Posterior vena cava (tissue), 2 donors: ENCODE data around the gene CCL1. TPM values are rescaled to one million over a fixed set of nuclear protein-coding genes. Genes with fewer than 3 reads are reported as not detected.

Experiments
- DNase-seq: peaks from one replicate; pipeline ENCODE4 v3.0.0-alpha.2; 2020; ENCODE audit warnings: low spot score
- intact Hi-C, 2 donors: fragments of 100-400 bp; cut with DNase I; formaldehyde crosslinking; loops; one replicate each; pipeline versions ENCODE4 v1.14.1 to v1.14.2; 2022 to 2023
- long read RNA-seq, 2 donors: library from polyadenylated mRNA; unstranded; transcript quantifications; one replicate each; pipeline ENCODE4 v2.0.0, GENCODE V29; 2020 to 2021
- total RNA-seq, 2 donors: library from RNA; stranded (reverse); fragmentation: NEBNext Ultra II Directional; extraction: Animal tissue kit (Norgen Biotek cat#: 25700); gene quantifications; one replicate each; pipeline ENCODE4 v1.2.1, GENCODE V29; 2021
- donor health status: DM: yes; HTN: yes; CAD: no.
- donor health status: DM: yes; HTN: yes; CAD: no.

Gene CCL1, protein sequence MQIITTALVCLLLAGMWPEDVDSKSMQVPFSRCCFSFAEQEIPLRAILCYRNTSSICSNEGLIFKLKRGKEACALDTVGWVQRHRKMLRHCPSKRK
- total RNA-seq, result not detected
- long read RNA-seq, donor 1, result 0 reads
- long read RNA-seq, donor 2, result 0 reads

DNA sequence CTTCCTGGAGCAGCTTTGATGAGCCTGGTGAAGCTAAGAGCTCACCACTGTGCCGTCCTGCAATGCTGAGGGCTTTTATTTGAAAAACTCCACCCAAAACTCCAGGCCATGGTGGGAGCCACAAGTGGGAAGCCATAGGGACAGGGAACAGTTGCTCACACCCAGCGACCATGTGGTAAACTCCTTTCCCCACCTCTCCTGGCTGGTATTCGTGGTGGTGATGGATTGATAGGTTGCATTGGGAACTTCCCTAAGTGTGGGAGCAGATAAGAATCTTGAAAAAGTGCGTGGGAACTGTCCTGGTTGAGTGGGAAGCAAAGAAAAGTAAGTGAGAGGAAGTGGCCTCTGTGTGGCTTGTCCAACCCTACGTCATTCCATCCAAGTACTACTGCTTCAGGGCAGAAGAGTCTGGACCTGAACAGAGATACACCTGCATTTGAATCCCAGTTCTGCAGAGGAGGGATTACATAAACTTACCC, at the start of gene CCL1:
TSS of gene CCL1 (minus strand) at position 51 of the 479 bp plus-strand sequence. CDS start 72 bp downstream, outside the sequence.
- no peak for DNase-seq
- intact Hi-C loops, result loop anchor here in 1 of 2 donors (5.0 kb wide), 1 partner anchor 161 kb away; no protein-coding TSS in a partner anchor

DNA sequence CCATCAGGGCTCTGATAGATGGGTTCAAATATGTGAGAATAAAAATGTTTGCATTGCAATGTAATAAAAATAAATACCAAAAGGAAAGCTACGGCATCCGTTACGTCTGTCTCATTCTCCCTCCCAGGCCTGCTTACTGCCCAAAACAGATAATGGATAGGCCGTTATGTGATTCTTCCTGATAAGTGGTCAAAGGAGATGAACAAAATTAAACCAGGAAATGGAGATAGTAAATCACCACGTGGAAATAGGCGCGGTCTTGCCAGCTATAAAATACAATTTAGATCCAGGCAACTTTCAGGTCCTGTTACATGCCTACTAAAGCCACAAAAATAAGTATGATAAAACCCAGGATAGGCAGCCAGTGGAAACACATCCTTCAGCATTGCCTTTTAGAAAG, 49.5 kb upstream of the CCL1 start:
- intact Hi-C loops, result no loop called here
- DNase-seq, result no peak

DNA sequence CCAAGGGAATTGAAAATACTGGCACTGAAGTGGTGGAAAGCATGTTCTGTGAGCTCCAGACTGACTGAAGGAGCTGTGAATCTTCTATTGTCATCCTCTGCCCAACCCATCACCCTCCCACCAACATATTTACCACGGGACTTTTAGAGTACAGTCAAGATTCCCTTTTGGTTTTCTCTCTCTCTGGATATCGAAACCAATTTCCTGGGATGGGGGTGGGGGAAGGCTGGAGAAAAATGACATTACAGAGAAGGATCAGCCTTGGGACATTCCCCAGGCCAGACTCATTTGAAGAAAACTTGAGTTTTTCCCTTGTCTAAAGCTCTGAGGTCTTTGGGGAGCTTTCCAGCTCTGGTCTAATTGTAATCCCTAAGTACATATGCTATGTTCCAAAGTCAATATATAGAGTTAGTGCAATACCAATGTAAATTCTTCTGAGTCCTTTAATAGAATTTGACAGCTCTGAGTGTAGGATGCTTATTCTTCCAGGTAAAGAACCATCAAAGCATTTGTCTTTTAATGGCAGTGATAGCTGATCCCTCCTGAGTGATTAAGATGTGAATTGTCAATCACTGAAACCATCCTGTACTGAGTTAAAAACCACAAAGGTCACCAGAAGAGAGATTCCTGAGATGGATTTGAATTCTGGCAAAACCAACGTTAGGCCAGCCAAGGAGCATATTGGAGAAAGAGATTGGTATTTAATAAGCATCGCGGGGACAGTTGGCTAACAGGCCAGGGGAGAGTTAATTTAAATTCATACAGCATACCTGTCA, 48.8 kb upstream of the CCL1 start:
- intact Hi-C loops, result no loop called here
- DNase-seq, result no peak

DNA sequence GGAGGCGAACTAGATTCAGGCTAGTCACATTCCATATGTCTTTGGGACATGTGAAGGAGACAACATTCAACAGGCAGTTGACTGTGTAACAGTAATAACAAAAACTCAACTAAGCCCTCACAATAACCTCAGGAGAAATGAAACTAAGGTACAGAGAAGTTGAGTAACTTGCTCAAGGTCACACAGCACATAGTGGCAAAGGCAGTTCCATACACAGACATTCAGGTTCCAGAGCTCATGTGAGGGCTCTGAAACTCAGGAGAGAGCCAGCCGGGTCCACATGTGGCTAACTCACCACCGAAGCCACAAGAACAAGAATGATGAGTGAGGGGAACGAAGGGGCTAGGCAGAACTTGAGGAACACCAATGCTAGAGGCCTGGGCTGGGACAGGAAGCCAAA, 46.3 kb upstream of the CCL1 start:
- intact Hi-C loops, result no loop called here
- no peak for DNase-seq

DNA sequence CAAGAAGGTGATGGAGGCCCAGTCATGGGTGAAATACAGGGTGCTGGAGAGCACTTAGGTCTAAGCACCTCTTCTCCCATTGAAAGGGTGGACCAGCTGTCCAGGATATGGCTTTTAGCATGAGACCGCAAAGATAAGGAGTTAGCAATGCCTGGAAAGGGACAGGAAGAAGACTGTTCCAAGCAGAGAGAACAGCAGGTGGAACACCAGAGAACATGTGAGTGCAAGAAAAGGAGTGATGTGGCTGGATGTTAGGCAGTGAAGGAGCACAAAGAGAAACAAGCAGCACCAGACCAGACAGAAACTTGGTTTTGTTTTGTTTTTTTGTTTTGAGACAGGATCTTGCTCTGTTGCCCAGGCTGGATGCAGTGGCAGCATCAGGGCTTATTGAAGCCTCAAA, 45.4 kb upstream of the CCL1 start:
- no peak for DNase-seq
- intact Hi-C loops, result no loop called here

DNA sequence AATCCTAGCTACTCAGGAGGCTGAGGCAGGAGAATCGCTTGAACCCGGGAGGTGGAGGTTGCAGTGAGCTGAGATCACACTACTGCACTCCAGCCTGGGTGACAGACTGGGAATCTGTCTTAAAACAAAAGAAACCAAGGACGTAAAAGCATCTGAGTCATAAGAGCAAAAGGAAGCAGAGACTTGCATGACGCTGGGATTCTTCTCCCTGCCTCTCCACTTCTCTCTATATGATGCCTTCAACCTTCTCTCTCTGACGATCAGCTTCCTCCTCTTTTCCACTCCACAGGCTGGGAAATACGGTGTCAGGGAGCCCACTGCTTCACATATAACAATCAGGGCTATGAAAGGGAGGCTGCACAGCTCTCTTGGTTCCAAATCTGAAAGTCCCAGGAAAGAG, 43.2 kb upstream of the CCL1 start:
- intact Hi-C loops, result no loop called here
- no peak for DNase-seq

DNA sequence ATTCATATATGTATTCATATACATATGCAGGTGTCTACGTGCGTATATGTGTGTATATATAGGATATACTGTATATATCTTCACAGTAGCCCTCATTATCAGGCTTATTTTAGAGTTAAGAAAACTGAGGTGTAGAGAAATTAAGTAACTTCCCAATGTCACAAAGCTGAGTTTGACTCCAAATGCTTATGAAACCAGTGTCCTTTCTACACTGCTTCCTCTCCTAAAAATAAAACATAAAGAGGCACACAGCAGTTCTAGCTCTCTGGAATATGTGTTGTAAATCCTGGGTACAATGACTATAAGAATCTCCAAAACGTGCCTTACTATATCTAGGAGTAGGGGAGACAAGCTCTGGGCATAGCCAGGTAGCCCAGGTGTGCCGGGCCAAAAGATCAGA, 40.0 kb upstream of the CCL1 start:
- DNase-seq, result no peak
- intact Hi-C loops, result no loop called here

DNA sequence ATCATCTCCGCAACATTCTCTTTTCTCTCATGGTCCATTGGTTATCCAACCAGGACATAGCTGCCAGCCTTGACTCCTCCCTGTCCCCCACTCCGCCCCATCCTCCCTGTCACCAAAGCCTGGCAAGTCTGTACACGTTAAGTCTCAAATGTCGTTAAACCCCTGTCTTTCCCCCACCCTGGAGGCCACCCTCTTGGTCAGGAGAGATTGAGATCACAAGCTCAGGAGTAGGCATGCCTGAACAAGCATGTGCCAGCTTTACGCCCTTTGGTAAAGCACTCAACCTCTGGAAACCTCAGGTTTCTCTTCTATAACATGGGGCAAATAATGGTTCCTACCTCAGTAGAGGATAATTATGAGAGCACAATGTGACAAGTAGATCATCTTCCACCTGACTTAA, 38.1 kb upstream of the CCL1 start:
- DNase-seq, result no peak
- intact Hi-C loops, result no loop called here

DNA sequence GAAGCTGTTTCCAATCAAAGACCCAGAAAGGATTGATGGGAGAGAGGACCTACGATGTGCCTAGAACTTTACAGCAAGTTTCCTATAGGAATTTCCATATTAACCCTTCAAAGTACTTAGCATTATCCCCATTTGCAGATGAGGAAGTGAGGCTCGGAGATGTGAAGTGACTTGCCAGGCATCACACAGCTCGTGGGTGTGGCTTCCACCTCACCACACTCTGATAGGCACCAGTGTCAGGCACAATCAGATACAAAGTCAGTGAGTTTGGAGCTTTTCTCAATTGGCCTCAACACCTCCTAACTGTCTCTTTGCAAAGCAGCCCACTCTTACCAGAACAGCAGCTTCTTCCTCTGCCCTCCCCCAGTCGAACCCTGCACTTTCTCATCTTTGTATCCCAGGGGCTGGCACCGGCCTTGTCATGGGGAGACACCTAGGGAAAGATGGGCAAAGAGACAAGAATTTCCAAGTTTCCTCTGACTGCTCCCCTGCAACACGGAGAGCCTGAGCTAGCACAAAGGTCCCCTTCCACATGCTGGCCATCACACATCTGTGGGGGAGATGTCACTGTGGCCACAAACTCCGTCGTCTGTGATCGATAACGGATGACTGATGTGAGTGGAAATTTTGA, 37.4 kb upstream of the CCL1 start:
- DNase-seq, result no peak
- intact Hi-C loops, result no loop called here

DNA sequence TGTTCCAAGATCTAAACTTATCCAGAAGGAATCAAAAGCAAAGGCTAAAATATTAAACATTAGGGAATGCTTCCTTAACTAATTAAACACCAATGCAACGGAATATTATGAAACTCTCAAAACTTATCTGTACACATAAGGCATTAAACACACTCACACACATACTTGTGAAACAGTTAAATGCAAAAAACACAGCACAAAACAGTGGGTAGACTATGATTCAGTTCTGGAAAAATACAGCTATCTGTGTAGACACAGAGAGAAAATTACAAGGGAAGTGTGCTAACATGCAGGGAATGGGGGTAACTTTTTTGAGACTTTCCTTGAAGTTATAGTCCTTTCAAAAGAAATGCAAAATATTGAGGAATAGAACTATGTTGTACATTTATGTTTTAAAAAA, 36.7 kb upstream of the CCL1 start:
- no peak for DNase-seq
- intact Hi-C loops, result no loop called here

DNA sequence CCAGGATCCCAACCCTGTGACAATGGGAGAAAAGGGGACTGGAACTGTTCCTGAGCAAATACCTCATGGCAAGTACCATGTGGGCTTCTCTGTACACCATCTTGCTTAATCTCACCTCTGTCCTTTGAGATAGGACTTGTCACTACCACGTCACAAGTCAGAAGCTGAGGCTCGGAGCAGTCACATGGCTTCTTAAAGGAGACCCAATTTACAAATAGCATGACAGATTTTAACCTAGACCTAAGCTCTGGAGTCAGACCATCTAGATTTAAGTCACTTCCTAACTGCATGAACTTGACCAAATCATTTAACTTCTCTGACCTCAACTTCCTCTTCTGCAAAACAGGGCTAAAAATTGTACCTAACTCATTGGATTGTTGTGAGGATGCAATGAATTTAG, 36.0 kb upstream of the CCL1 start:
- DNase-seq, result no peak
- intact Hi-C loops, result no loop called here

DNA sequence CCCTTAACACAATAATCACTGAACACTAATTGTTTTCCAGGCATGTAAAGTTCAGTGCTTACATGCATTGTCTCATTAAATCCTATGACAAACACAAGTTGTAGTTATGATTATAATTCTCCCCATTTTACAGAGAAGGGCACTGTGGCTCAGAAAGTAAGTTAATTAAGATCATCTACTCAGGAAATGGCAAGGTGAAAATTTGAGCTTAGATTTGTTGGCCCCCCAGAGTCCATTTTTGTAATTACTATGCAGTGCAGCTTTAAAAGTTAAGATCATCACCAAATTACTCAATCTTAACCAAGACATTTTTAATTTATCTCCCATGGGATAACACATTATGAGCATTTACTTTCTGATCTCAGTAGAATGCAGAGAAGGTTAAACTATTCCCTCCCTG, 34.2 kb upstream of the CCL1 start:
- intact Hi-C loops, result no loop called here
- no peak for DNase-seq

DNA sequence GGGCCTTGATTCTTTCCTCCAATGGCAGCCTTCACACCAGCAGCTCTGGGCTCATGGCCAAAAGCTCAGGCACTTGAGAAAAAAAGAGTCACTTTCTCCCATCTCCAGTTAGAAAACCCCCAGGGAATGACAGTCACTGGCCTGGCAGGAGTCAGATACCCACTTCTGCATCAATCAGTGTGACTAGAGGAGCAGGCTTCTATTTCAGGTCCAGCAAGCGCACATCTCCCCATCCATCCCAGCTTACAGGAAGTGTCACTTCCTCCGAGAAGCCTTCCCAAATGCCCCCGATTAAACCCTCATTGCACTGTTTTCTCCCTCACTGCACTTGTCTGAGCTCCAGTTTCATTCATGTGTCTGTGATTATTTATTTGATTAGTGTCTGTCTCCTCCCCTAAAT, 30.4 kb upstream of the CCL1 start:
- intact Hi-C loops, result no loop called here
- DNase-seq, result no peak

DNA sequence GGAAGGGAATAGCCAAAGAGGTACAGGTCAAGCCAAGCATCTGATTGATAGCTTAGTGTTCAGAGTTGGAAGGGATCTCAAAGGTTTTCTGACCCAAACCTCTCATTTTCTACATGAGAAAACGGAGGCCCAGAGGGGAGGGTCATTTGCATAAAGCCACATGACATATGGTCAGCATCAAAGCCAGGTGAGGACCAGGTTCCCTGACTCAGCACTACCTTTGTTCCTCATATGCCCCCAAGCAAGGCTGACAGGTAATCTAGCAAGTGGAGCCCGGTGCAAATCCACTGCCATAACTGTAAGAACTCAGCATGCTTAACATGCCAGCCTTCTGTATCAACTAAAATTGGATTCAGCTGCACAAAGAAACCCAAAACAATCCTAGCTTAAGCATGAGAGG, 28.2 kb upstream of the CCL1 start:
- intact Hi-C loops, result no loop called here
- DNase-seq, result no peak

DNA sequence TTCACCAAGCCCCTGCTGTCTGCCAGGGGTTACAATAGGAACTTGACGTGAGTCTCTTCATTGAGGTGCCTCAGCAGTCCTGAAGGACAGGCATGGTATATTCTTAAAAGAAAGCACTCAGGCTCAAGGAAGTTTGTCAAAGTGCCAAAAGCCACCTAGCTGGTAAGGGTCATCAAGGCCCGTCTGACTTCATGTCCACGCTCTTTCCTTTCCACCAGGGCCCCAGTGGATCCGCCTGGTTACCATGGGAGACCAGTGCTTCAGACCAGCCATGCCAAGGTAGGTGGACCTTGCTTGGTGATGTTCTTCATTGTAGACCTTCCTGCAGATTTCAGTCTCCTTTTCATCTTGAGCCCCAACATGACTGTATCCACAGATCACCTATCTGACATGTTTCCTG, 27.6 kb upstream of the CCL1 start:
- intact Hi-C loops, result no loop called here
- DNase-seq, result no peak

DNA sequence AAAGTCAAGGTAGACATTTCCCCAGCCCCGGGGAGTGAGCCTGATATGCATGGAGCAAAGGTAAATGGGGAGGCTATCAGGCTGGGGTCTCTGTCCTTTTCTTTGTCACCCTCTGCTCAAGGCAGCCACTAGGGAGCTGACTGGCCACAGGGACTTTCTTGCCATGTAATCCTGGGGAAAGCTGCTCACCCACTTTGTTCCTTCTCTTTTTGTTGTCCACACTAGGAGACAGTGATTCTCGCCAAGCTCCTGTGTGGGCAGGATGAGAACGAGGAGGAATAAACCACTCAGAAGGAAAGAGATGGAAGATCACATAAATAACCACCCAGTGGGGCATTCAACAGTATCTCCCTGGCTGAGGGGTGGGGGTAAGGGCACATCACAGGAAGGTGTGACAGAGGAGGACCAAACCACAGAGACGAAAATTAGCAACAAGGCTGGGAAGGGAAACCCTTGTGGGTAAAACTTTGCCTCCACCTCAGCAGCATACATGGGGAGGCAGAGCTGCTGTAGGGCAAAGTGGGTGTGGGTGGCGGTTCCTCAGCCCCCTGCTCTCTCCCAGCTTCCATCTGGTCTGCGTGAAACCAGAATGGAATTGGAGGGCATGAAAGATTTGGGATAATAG, 26.2 kb upstream of the CCL1 start:
- no peak for DNase-seq
- intact Hi-C loops, result no loop called here

DNA sequence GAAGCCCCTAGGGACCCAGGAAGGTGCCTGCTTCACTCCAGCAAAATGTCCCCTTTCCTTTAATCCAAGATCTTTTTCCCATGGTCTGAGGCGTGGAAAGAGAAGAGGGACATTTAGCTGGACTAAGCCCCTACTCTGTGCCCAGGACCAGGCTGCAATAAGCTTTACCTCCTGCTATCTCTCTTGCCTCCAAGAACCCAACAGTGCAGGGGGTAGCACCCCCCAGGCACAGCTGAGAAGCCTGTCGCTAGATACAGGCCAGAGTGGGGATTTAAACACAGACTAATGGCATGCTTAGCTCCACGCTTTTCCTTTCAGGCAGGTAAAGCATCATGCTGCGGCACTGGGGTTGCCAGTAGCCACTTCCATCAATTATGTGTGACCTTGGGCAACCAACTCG, 24.5 kb upstream of the CCL1 start:
- intact Hi-C loops, result no loop called here
- DNase-seq, result no peak

DNA sequence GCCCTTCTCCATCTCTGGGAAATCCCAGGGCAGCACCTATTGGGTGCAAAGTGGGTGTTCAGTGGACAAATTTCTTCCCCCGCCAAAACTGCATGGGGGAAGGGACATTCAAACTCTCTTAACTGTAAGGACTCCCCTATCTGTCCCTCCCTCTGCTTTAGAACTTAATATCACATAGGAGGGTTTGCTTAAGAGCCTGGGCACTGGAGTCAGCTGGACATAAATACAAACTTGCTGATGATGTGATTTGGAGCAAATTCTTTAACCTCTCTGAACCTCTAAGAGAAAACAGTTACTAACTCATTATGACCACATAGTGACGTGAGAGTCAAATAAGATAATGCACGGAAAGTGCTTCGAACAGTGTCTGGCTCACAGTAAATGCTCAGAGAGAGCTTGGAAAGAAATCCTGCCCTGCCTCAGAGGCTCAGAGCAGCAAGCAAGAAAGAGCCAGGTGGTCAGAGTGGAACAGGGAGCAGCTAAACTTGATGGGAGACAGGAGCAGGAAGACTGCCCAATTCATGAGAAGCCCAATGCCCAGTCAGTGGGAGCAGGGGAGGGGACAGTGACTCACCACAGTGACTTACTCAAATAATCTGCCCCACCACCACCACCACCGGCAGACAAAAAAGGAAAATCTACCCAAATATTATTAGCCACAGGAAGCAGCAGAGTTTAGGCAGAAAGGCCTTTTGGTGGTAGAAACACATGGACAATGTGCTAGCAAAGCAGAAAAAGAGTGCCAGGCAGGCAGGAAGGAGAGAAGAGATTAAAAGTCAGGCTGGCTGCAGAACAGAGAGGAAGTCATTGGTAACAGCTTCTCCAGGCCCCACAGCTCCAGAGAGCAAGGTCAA, 23.9 kb upstream of the CCL1 start:
- no peak for DNase-seq
- intact Hi-C loops, result no loop called here

DNA sequence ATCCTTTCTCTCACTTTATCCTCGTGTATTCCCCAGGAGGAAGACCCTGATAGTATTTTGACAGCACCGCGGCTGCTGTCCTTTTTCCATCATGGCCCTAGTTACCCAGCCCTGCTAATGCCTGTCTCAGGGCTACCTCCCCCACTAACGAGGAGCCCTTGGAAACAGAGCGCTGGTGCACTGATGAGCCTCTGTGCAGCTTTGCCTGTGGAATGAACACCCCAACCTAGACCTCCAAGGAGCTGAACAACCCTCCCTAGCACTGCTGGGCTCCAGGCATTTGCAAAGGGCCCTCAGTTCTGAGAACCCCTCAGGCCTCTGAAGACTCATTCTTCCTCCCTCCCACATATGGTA, 23.3 kb upstream of the CCL1 start:
- DNase-seq, result no peak

More for the DNA sequence above, 23.3 kb upstream of the CCL1 start:
- intact Hi-C loops, result no loop called here
